Gastrocnemius medialis (tissue), 4 donors: Measurements from ENCODE around the gene SPAAR.

Experiments
- CTCF ChIP-seq, 5 experiments: fragments of 450-650 bp in 3 of 5; fragments of 200-600 bp in 2 of 5; sonication (generic) in 2 of 5; IDR thresholded peaks in 4 of 5; conservative IDR thresholded peaks in 1 of 5; 1 replicate in 4 of 5; 2 replicates in 1 of 5; pipeline ENCODE4 v1.5.1; 2016 to 2019; ENCODE audit warnings: antibody characterized with exemption in 5 of 5, mild to moderate bottlenecking in 3 of 5, moderate library complexity in 3 of 5
- POLR2A ChIP-seq, 2 donors: fragments of 450-650 bp; IDR thresholded peaks; one replicate each; pipeline ENCODE4 v1.6.1; 2017; ENCODE audit warnings: antibody characterized with exemption in 2 of 2, mild to moderate bottlenecking in 2 of 2, moderate library complexity in 2 of 2

GRCh38 chr9:35933550-35934067 is 24.3 kb downstream of the SPAAR start:
- no peak for TF ChIP-seq CTCF (IDR thresholded peaks at IDR 0.05 in 4 of 5, conservative IDR thresholded peaks at IDR 0.05 in 1 of 5)
- no peak for TF ChIP-seq POLR2A (IDR thresholded peaks at IDR 0.05)
